ENCODE results near the gene ZNF483.
"Not testable (repeated sequence)": the region's sequence is repeated elsewhere in the genome, so short reads cannot be mapped to it uniquely, and the experiment has no call there.

The ZNF483 gene

DNA sequence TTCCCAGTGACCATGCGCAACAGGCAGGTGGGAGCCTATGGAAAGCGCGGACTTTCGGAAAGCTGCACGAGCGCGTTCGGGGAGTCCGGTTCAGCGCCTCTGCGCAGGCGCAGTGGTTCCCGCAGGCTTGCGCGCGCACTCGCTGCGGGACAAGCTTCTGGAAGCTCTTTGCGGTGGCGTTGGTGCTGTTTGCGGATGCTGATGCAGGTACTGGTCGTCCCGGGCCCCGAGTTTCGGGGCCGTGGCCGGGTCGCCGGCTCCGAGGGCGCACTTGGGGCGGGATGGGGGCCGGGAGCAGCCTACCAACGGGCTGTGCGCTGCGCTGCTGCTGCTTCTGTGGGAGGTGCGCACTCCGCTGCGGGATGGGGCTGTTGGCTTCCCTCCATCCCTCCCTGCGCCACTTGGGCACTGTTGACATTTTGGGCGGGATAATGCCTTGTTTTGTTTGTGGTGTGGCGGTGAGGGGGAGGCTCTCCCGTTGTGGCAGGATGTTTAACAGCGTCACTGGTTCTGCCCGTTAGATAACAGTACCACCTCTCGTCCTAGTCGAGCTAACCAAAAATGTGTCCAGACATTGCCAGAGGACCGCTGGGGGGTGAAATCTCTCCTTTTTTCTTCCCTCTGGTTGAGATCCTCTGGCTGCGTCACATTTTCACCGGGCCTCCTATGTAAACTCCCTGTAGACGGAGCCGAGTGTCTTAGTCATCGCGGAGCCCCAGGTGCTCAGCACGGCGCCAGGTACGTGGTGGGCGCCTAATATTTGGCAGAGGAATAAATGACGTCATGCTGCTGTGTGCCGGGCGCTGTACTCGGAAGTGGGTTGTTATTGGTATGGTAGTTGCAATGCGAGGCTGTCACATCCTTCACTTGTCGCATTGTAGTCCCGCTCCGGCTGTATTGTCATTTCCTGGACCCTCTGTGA is at the start of gene ZNF483:
Gene ZNF483 (plus strand): TSS at position 124 of the 922 bp plus-strand sequence. CDS start 2,217 bp downstream, outside the sequence.
- DNase-seq (ENCODE audit: low spot score): peak; percentile 43

DNA sequence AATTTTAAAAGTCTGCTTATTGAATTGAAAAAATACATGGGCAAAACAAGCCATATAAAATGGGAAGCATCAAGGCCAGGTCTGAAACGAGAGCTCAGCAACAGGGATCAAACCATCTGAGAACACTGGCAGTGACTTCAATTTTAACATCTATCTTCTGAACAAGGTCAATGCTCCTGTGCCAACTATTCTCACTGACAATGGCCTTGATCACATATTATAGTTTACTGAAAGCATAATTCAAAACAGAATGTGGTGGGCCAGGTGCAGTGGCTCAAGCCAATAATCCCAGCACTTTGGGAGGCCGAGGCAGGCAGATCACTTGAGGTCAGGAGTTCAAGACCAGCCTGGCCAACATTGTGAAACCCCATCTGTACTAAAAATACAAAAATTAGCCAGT is 49.8 kb upstream of the ZNF483 start:
- no peak for FAIRE-seq
- no peak for DNase-seq (ENCODE audit: low spot score)

More for the DNA sequence above, at the start of gene ZNF483:
- no peak for FAIRE-seq

DNA sequence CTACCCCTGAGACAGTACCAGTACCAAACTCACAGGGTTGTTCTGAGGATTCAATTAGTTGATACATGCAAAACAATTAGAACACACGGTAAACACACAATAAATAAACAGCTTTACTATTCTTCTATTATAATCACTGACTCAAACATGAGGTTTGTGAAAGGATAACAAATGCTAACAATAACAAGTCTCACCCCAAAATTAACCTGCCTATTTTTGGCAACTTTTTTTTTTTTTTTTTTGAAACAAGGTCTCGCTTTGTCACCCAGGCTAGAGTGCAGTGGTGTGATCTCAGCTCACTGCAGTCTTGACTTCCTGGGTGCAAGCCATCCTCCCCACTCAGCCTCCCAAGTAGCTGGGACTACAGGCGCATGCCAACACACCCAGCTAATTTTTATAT is 47.3 kb upstream of the ZNF483 start:
- FAIRE-seq: no peak
- no peak for DNase-seq (ENCODE audit: low spot score)

DNA sequence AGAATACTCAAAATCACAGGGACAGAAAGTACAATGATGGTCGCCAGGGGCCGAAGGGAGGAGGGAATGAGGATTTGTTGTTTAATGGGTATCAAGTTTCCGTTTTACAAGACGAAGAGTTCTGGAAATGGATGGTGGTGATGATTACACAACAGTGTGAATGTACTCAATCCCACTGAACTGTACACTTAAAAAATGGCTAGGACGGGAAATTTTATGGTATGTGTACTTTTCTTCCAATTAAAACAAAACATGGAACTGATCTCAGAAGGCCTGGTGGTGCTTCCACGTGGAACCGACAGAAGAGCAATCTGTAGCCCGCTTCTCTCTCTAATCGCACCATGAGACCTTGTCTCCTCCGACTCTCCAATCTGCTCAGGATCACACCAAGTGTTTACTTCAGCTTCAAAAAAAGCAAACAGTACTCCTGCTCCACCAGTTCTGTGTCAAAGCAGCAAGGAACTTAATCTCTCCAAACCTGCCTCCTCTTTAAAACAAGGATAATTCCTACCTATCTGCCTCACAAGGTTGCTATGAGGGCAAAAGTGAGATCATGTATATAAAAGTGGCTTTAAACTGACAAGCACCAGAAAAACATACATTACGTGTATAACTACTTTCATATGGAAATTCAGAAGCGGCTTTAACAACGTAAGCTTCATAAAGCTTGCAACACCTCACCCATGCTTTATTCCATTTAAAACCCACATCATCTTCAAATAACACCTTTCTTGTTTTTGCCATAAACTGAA is 42.9 kb upstream of the ZNF483 start:
- no peak for FAIRE-seq
- DNase-seq (ENCODE audit: low spot score): no peak

DNA sequence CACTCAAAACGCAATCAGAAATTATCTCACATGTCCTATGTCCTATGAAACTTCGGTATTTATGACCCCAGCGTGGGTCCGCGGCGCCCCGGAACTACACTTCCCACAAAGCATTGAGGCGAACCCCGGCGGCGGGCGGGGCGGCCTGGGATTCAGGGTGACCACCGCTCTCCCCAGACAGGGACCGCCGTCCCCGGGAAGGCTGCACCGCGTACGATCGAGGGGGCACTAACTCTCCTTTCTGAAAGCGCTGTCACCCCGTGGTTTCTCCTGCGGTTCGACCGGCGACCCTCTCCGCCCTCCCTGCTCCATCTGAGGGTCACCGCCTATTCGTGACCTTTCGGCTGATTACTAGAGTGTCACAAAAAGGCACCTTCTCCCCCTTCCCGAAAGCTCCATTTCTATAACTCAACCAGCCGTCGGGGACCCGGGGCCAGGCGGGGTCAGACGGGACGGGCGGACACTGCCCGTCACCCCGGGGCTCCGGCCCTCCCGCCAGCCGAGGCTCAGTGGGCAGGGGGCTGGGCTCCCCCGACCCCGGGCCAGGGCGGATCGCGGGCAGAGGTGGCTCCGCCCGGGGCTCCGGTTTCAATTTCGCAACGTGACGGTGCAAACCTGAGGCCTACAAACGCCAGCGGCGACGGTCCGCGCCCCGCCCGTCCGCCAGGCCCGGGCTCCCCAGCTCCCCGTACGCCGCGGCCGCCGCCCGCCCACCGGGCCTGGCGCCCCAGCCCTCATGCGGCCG is 42.1 kb upstream of the ZNF483 start:
- DNase-seq (ENCODE audit: low spot score) (peak; percentile 24), FAIRE-seq (no peak)

DNA sequence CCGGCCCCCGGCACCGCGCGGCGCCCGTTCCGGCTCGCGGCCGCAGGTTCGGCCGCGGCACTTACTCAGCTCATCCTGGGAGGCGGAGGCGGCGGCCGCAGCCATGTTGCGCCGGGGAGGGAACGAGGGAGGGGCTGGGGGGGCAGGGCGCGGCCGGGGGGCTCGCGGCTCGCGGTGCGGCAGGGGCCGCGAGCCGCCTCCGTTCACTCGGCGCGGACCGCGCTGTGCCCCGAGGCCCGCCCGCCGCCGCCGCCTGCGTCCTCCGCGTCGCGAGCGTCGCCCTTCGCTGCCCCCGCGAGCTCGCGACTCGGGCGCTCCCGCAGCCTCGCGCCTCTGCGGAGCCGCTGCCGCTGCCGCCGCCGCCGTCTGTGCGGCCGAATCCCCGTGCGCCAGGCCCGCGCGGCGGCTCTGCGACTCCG is 41.5 kb upstream of the ZNF483 start:
- no peak for FAIRE-seq
- no peak for DNase-seq (ENCODE audit: low spot score)

DNA sequence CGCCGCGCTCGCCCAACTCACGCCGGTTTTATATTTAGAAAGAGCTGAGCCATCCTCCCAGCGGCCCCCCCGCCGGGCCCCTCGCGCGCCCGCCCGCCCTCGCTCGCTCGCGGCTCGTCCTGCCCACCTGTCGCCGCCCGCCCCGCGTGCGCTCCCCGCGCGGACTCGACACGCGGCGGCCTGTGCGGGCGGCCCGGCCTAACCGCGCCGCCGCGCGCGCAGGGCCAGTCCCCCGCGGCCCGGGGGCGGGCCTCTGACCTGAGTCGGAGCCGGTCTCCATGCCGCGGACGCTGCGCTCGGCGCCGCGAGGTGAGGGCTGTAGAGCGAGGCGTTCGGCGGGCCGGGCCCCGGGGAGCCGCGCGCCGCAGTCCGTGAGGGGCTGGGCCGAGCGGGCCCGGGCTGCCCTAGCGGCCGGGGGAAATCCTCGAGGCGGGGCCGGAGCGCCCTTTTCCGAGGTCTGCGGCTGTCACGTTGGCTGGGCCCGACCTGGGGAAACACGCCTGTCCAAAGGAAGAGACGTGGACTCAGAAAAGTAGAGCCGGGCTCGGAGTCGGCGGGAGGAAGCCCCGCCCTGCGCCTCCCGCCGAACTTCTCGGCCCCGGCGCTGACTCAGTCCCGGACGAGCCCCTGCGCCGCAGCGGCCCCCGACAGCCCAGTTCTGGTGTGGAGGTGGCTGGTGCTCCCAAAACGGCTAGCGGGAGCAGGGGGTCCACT is 41.0 kb upstream of the ZNF483 start, which contains the start of gene ECPAS:
Gene ECPAS (minus strand): TSS at position 526 of the 714 bp plus-strand sequence. CDS start 11,465 bp downstream, outside the sequence.
- DNase-seq (ENCODE audit: low spot score) (peak; percentile 76), FAIRE-seq (peak; percentile 23)

DNA sequence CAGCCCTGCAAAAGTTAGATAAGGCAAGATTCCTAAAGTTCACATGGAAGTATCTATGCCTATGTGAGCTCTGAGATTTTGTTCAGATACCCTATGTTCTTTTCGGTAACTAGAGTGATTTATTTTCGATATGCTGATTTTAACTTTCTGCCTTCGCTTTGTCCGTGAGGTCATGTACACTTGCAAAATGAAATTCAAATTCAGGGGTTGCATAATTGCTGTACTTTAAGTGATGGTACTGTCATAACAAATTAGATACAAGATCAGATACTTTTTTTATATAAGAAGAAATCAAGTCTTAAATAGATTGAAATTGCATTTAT is 40.4 kb upstream of the ZNF483 start:
- DNase-seq (ENCODE audit: low spot score) (no peak), FAIRE-seq (no peak)

DNA sequence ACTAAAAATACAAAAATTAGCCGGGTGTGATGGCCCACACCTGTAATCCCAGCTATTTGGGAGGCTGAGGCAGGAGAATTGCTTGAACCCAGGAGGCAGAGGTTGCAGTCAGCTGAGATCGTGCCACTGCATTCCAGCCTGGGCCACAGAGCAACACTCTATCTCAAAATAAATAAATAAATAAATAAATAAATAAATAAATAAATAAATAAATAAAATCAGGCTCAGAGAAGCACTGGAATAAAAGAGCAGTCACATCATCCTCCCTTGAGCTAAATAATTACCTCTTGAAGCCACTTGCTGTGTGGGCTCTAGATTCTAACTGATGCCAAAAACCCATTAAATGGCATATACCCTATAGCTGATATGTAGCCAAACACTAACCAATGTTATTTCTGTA is 27.8 kb upstream of the ZNF483 start:
- not testable (repeated sequence) for FAIRE-seq; DNase-seq (ENCODE audit: low spot score)

DNA sequence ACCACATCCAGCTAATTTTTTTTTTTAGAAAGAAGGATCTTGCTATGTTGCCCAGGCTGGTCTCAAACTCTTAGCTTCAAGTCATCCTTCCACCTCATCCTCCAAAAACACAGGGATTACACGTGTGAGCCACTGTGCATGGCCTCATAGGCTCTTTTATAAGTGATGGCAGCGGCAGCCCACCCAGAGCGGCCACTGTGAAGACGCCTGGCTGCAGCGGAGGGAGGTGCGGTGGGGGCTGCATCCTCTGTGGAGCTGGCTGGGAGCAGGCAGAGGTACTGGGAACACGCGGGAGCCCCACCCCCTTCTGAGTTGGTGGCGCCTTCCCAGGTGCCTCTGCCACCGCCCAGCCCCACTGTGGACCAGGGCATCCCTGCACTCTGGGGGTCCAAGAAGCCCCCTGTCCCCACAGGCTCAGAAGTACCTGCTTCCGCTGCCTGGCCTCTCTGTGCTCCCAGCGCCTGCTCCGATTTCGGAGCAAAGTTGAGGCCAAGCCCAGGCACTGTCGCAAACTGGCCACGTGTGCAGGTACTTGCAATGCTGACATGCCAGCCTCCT is 23.9 kb upstream of the ZNF483 start:
- no peak for DNase-seq (ENCODE audit: low spot score)
- FAIRE-seq: no peak

DNA sequence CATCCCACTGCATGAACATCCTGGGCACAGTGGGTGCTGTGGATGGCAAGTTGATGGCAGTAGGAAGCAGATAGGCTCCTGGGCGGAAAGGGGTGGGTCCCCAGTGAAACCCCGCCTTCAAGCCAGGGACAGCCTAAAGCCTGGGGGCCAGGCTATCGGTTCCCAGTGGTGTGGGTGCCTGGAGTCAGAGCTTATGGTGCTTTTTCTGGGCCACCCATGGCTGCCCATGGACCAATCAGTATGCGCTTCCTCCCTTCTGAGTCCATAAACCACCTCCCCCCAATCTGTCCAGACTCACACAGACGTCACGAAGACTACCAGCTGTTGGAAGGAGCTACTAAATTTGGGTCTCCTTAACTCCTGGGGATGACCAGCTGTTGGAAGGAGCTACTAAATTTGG is 23.3 kb upstream of the ZNF483 start:
- FAIRE-seq (no peak), DNase-seq (ENCODE audit: low spot score) (no peak)

DNA sequence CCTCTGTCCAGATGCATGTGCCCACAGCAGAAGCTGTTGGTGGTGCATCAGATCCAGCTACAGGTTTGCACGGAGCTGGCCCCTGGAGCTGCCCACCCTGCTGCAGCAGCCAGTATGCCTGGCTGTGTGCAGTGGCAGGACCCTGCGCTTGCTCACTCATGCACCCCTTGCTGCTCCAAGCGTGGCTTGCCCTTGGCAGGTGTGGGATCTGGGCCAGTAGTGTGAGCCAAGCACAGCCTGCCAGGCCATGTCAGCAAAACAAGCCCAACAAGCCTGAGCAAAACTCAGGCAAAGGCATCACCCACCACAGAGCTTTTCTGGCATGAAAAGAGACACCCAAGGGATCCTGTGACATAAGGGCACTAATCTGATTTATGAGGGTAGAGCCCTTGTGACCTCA is 22.5 kb upstream of the ZNF483 start:
- FAIRE-seq: no peak
- no peak for DNase-seq (ENCODE audit: low spot score)

DNA sequence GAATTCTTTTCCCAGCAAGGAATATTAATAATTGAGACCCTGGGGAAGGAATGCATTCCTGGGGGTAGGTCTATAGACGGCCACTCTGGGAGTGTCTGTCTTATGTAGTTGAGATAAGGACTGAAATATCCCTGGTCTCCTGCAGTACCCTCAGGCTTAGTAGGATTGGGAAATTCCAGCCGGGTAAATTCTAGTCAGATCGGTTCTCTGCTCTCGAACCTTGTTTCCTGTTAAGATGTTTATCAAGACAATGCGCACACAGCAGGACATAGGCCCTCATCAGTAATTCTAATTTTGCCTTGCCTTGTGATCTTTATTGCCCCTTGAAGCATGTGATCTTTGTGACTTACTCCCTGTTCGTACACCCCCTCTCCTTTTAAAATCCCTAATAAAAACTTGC is 13.4 kb upstream of the ZNF483 start:
- DNase-seq (ENCODE audit: low spot score); FAIRE-seq: not testable (repeated sequence)

DNA sequence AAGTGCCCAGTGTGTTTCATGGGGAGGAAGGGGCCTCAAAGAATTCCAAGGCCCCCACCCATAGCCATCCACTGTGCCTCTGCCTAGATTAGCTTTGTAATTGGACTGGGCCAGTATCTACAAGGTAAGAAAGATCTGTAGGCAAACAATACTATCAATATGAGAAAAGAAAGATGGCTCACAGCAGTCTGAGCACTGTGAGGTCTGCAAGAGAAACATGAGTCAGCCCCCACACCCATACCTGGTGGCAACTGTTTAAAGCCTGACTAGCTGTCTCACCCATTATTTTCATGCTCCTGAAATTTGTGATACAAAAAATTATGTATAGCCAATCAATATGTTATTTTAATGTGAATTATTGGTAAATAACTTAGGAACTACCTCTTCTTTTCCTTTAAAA is 10.0 kb upstream of the ZNF483 start:
- FAIRE-seq (no peak), DNase-seq (ENCODE audit: low spot score) (no peak)

DNA sequence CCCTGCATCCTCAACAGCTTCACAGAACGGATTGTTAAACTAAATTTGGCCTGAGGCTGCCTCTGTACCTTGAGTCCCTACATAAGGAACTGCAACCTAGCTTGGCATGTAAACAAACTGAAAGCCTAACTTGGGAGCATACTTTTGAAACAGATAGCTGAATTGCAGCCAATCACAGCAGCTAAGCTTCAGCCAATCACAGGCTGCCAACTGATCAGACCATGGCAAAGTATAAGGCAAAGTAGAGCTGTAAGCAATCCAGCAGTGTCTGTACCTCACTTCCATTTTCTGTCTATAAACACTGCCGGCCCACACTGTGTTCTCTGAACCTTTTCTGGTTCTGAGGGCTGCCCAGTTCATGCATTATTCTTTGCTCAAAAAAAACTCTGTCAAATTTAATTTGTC is 8.9 kb upstream of the ZNF483 start:
- DNase-seq (ENCODE audit: low spot score) (no peak), FAIRE-seq (no peak)

DNA sequence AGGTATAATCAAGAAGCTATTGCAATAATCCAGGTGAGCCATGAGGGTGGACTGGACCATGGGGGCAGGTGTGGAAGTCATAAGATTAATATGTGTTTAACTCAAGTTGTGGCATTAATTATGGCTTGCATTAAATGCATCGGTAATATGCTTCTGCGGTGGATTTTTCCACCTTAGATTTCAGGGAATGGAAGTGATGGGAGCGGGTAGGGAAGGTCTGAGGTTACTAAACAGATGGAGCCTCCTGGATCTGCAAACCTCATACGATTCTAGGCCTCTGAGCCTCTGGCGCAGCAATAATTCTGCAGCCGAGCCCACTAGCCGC is 286 bp upstream of the ZNF483 start:
- no peak for FAIRE-seq
- DNase-seq (ENCODE audit: low spot score): no peak

DNA sequence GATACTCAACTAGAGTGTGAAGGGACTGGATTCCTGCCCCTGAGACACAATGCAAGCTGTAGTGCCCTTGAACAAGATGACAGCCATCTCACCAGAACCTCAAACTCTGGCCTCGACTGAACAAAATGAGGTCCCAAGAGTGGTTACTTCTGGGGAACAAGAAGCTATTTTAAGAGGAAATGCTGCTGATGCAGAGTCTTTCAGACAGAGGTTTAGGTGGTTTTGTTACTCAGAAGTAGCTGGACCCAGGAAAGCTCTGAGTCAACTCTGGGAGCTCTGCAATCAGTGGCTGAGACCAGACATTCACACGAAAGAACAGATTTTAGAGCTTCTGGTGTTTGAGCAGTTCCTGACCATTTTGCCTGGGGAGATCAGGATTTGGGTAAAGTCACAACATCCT is 2.4 kb downstream of the ZNF483 start:
- FAIRE-seq (no peak), DNase-seq (ENCODE audit: low spot score) (no peak)

DNA sequence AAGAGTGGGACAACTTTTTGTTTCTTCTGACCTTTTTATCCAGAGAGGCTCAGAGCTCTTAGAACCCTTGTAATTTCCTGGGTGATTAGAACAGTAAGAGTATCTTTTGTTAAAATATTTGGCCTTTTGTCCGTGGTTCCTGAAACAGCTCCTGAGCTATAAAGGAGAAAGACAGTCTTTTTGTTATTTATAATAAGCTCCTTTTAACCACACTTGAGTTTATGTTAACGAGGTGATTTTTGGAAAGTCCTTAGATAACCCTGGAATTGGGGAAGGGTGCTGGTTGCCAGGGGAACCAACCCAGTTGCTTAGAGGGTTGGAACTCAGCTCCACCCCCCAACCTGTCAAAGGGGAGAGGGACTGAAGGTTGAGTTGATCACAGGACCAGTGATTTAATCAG is 4.8 kb downstream of the ZNF483 start:
- DNase-seq (ENCODE audit: low spot score) (no peak), FAIRE-seq (no peak)

DNA sequence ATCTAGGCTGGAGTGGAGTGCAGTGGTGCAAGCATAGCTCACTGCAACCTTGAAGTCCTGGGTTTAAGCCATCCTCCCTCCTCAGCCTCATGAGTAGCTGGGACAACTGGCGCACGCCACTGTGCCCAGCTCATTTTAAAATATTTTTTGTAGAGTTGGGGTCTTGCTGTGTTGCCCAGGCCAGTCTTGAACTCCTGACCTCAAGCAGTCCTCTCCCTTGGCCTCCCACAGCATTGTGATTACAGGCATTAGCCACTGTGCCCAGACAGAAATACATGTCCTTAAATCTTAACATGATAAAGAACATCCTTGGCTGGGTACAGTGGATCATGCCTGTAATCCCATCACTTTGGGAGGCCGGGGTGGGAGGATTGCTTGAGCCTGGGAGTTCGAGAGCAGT is 6.7 kb downstream of the ZNF483 start:
- FAIRE-seq (no peak), DNase-seq (ENCODE audit: low spot score) (no peak)

DNA sequence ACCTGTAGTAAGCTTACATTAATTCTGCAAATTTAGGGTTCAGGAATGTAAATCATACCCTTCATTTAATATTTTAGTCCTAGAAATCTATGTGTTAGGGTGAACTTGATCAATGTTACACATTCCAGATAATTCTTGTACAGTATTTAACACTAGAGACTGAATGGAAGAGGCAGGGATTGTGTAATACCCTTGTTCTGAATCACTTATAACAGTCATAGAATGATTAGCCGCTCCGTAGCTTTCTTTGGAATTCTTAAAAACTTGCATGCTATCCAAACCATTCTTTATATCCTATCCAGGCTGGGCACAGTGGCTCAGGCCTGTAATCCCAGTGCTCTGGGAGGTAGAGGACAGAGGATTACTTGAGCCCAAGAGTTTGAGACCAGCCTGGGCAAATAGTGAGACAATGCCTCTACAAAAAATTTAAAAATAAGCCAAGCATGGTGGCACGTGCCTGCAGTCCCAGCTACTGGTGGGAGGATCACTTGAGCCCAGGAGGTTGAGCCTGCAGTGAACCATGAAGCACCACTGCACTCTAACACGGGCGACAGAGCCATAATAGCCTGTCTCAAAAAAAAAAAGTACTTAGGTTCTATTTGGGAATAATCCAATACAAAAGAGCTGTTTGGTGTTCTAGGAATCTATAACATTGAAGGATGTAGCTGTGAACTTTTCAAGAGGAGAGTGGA is 8.3 kb downstream of the ZNF483 start:
- DNase-seq (ENCODE audit: low spot score) (peak; percentile 28), FAIRE-seq (no peak)
